Stimulated activated naive CD8-positive, alpha-beta T cell treated with anti-CD3 and anti-CD28 coated beads, Interleukin-15, Interleukin-2, amounts not matched to agents 100 ng/mL and 50 ng/mL, for 24 hours (primary cell): ENCODE results near the gene TRIM14.

ENCODE experiments used
- H3K27ac Mint-ChIP-seq: one replicate; pipeline ENCODE4 v1.8.0; 2021; ENCODE audit warnings: mild to moderate bottlenecking, mixed read lengths
- H3K27me3 Mint-ChIP-seq: one replicate; pipeline ENCODE4 v1.8.0; 2021; ENCODE audit warnings: mixed read lengths
- H3K36me3 Mint-ChIP-seq: one replicate; pipeline ENCODE4 v1.8.0; 2021; ENCODE audit warnings: low read depth, mixed read lengths
- H3K4me1 Mint-ChIP-seq: one replicate; pipeline ENCODE4 v1.8.0; 2021; ENCODE audit warnings: low read depth, mixed read lengths
- H3K4me3 Mint-ChIP-seq: one replicate; pipeline ENCODE4 v1.8.0; 2021; ENCODE audit warnings: mild to moderate bottlenecking, mixed read lengths
- H3K9me3 Mint-ChIP-seq: one replicate; pipeline ENCODE4 v1.8.0; 2021; ENCODE audit warnings: mixed read lengths

Gene TRIM14

DNA sequence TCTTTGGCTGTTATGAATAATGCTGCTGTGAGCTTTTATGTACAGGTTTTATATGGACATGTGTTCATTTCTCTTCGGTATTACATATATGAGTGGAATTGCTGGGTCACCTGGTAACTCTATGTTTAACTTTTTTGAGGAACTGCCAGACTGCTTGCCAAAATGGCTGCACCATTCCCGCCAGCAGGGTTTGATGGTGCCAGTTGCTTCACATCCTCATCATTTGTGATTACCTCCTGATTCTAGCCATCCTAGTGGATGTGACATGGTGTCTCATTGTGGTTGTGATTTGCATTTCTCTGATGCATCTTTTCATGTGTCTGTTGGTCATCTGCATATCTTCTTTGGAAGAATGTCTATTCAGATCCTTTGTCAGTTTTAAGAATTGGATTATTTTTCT lies 51.8 kb downstream of the TRIM14 start:
- H3K4me1 Mint-ChIP-seq, result peaks cover 8% of the 10 kb centered on the region
- peaks cover 42% of the 10 kb centered on the region for H3K36me3 Mint-ChIP-seq
- no peak overlapping the region for H3K27ac Mint-ChIP-seq
- H3K27me3 Mint-ChIP-seq, result no peaks in the 10 kb centered on the region
- no peaks in the 10 kb centered on the region for H3K9me3 Mint-ChIP-seq
- H3K4me3 Mint-ChIP-seq, result no peak overlapping the region

DNA sequence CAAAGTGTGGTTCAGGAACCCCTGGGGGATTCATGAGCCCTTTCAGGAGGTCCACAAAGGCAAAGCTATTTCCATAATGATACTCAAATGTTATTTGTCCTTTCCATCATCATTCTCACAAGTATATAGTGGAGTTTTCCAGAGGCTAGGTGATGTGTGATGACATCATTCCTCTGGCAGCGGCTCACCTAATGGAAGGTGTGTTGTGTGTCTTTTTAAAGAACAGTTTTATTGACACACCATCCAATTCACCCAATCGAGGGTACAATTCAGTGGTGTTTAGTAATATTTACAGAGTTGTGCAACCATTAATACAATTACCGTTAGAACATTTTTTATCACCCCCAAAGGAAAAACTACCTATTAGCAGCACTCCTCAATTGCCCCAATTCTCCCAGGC lies 52.8 kb downstream of the TRIM14 start:
- H3K27me3 Mint-ChIP-seq, result no peaks in the 10 kb centered on the region
- H3K9me3 Mint-ChIP-seq, result no peaks in the 10 kb centered on the region
- no peak overlapping the region for H3K4me3 Mint-ChIP-seq
- H3K36me3 Mint-ChIP-seq, result peaks cover 42% of the 10 kb centered on the region
- peaks cover 8% of the 10 kb centered on the region for H3K4me1 Mint-ChIP-seq
- H3K27ac Mint-ChIP-seq, result no peak overlapping the region

DNA sequence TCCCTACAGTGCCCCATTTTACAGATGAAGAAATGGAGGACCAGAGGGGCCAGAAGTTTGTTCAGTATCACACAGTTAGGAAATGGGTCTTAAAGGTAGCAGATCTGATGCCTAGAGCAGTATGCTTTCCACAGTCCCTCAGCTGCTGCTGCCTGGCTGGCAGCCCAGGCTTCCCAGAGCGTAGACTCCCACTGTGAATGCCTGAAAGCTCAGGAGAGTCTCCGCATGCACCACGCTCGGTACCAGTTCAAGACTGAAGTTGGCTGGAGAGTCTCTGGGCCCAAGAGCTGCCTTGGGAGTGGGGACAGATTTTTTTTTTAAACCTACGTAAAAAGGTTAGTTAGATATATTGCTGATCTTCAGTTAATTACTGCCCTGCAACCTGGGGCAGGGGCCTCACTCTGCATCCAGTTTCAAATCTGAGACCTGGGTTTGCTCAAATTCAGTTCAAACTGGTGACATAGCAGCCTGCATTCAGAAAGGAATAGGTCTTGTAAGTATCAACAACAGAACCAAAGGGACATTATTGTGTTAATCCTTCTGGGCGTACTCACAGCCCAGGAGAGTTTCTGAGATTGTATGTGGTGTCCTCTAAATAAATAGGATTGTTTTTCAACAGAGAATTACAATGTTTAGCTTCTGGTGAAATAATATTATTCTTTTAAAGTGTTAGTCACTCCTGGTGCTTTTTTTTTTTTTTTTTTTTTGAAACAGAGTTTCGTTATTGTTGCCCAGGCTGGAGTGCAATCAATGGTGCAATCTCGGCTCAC lies 54.2 kb downstream of the TRIM14 start:
- Mint-ChIP-seq H3K27me3 (no peaks in the 10 kb centered on the region), H3K4me3 (no peak overlapping the region), H3K36me3 (peaks cover 46% of the 10 kb centered on the region), H3K9me3 (no peaks in the 10 kb centered on the region), H3K4me1 (peaks cover 8% of the 10 kb centered on the region), H3K27ac (no peak overlapping the region)

DNA sequence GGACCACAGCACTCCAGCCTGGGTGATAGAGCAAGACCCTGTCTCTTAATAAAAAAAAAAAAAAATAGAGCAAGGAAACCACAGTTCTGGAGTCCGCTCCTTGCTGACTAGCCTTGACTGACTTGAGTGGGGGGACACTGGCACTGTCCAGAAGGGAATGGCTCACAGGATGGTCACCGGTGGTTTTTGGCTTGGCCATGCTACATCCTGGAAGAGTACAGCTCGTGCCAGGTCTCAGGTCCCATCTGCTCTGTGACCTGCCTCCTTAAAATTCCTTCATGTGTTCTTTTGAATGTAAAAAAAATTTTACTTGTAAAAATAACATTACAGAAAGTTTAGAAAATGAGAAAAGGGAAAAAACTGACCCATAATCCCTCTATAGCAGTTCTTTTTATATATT lies 56.9 kb downstream of the TRIM14 start:
- H3K27ac Mint-ChIP-seq, result no peak overlapping the region

DNA sequence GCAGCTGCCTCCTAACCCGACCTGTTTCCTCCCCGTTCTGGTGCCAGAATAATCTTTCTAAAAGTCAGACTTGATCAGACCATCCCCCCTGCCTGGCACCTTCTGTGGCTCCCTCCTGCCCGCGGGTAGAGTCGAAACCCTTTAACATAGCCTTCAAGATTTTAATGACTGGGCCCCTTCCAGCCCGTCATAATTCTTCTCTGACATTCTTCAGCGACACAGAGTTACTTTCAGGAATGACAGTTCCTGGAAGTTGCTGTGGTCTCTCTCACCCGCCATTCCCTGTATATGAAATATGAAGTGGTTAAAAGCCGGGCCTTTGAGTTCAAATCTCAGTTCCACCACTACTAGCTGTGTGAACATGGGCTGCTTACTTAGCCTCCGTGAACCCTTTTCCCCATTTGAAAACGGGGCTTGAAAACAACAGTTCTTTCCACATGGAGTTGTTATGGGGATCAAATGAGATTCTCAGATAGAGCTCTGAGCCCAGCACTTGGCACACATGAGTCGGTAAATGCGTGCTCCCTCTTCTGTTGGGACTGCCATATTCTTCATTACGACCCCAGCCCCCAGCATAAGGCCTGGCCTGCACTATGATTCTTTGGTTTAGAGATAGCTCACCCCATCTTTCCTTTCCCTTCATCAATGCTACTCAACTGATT lies 61.8 kb downstream of the TRIM14 start:
- peaks cover 39% of the 10 kb centered on the region for H3K4me1 Mint-ChIP-seq
- H3K27me3 Mint-ChIP-seq, result no peaks in the 10 kb centered on the region
- H3K27ac Mint-ChIP-seq, result peak overlapping the region; percentile 97

More for the DNA sequence above, 56.9 kb downstream of the TRIM14 start:
- peaks cover 49% of the 10 kb centered on the region for H3K36me3 Mint-ChIP-seq
- peaks cover 28% of the 10 kb centered on the region for H3K4me1 Mint-ChIP-seq
- no peaks in the 10 kb centered on the region for H3K9me3 Mint-ChIP-seq
- no peaks in the 10 kb centered on the region for H3K27me3 Mint-ChIP-seq
- H3K4me3 Mint-ChIP-seq, result no peak overlapping the region

DNA sequence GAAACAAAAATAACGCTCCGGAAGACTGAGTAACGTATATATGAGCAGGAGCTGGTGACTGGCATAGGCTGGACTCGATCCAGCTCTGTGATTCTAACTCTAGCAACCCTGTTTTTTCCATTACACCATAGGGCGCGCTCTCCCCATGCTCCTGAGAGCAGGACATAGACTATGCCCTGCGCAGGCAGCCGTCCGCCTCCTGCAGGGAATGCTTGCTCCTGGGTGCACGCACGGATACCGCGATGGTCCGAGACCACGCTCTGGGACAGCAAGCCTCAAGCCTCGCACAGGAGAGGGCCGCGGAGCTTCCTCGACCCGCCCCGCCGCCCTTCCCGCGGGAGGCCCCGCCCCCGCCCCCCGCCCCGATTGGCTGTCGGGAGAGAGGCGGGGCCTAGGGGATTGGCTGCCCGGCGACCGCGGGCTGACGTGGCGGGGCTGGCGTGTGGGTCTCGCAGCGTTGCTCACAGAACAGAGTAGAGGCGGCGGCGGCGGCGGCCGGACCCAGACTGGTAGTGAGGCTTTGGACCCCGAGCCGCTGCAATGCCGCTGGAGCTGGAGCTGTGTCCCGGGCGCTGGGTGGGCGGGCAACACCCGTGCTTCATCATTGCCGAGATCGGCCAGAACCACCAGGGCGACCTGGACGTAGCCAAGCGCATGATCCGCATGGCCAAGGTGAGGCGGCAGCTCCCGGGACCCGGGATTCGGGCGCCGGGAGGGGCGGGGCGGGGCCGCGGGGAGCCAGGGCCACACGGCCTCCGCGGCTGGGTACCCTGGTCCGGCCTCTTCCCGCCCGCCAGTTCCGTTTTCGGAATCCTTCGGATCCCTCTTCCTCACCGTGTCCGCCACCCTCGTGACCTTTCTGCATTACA lies 62.5 kb downstream of the TRIM14 start, which contains the start of gene NANS:
Gene NANS, plus strand, starts transcription at position 464 of the 869 bp plus-strand sequence. Its CDS starts 77 bp downstream, at position 541.
- H3K9me3 Mint-ChIP-seq, result peaks cover 3% of the 10 kb centered on the region
- peak within 1 kb of the TSS; percentile 99 for H3K4me3 Mint-ChIP-seq
- peaks cover 30% of the 10 kb centered on the region for H3K36me3 Mint-ChIP-seq
- no peaks in the 10 kb centered on the region for H3K27me3 Mint-ChIP-seq
- H3K4me1 Mint-ChIP-seq, result peaks cover 39% of the 10 kb centered on the region
- peak within 1 kb of the TSS; percentile 97 for H3K27ac Mint-ChIP-seq

More for the DNA sequence above, 61.8 kb downstream of the TRIM14 start:
- peaks cover 32% of the 10 kb centered on the region for H3K36me3 Mint-ChIP-seq
- peak overlapping the region; percentile 99 for H3K4me3 Mint-ChIP-seq
- peaks cover 3% of the 10 kb centered on the region for H3K9me3 Mint-ChIP-seq

DNA sequence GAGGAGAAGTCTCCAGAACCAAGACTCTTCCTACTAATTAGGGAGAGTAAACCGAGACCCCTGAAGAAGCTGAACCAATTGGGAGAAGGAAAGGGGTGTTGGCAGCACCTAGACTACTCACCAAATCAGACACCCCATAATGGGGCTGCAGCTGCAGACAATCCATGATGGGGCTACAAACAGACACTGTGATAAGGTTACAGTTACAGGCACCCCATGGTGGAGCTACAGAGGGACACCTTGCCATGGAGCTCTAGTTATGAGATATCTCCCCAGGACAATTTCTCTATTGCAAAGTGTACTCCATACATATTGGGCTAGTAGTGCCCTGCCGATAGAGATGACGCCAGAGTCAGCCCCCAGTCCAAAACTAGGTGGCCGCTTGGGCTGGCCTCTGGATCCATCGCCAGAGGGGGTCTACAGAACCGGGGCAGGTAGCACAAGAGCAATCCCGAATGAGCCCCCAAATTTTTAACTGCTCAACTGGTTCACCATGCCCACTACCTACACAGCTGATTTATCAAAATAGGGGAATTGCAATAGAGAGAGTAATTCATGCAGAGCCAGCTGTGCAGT lies 64.6 kb downstream of the TRIM14 start:
- H3K36me3 Mint-ChIP-seq, result peaks cover 27% of the 10 kb centered on the region
- H3K4me1 Mint-ChIP-seq, result peaks cover 41% of the 10 kb centered on the region
- H3K9me3 Mint-ChIP-seq, result peaks cover 3% of the 10 kb centered on the region
- no peak overlapping the region for H3K4me3 Mint-ChIP-seq
- H3K27me3 Mint-ChIP-seq, result no peaks in the 10 kb centered on the region
- H3K27ac Mint-ChIP-seq, result no peak overlapping the region

DNA sequence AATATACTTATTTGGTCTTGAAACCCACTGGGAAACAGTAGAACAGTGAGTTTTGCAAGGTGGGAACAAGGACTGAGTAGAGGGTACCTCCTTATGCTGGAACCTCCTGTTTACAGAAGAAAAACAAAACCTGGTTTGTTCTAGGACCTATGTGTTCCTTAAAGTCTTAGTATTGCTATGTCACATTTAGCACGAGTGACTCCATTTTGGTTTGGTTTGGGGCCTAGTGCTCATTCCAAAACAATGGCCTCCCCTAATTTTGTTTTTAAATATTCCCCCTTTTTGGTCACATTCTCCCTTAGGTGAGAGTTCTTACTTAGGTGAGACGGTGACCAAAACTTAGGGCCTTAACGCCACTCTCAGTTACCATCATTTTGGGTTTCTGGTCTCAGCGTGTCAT lies 68.7 kb downstream of the TRIM14 start:
- H3K9me3 Mint-ChIP-seq, result peaks cover 3% of the 10 kb centered on the region
- H3K4me1 Mint-ChIP-seq, result peaks cover 46% of the 10 kb centered on the region
- H3K27ac Mint-ChIP-seq, result no peak overlapping the region
- peaks cover 52% of the 10 kb centered on the region for H3K36me3 Mint-ChIP-seq
- H3K27me3 Mint-ChIP-seq, result no peaks in the 10 kb centered on the region
- H3K4me3 Mint-ChIP-seq, result no peak overlapping the region

DNA sequence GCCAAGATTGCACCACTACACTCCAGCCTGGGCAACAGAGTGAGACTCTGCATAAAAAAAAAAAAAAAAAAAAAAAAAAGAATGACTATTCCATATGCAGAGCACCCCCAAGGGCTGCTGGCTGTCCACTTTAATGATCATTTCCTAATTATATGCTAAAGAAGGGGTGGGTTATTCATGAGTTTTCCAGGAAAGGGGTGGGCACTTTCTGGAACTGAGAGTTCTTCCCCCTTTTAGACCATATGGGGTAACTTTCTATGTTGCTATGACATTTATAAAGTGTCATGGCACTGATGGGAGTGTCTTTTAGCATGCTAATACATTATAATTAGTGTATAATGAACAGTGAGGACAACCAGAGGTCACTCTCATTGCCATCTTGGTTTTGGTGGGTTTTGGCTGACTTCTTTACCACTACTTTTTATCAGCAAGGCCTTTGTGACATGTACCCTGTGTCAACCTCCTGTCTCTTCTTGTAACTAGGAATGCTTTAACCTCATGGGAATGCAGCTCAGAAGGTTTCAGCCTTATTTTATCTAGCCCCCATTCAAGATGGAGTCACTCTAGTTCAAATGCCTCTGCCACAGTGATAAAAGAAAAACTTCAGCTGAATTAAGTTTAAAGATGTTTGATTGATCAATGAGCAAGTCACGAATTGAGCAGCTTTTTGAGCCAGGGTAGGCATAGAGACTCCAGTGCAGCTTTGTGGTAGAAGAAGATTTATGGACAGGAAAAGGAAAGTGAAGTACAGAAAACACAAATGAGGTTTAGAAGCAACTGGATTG lies 69.5 kb downstream of the TRIM14 start:
- no peak overlapping the region for H3K27ac Mint-ChIP-seq

DNA sequence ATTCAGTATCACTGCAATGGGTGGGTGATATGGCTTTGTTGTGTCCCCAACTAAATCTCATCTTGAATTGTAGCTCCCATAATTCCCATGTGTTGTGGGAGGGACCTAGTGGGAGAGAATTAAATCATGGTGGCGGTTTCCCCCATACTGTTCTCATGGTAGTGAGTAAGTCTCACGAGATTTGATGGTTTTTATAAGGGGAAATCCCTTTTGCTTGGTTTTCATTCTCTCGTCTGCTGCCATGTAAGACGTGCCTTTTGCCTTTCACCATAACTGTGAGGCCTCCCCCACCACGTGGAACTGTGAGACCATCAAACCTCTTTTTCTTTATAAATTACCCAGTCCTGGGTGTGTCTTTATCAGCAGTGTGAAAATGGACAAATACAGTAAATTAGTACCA lies 72.0 kb downstream of the TRIM14 start:
- H3K4me3 Mint-ChIP-seq, result peak overlapping the region; percentile 84
- H3K36me3 Mint-ChIP-seq, result peaks cover 37% of the 10 kb centered on the region
- H3K4me1 Mint-ChIP-seq, result peaks cover 44% of the 10 kb centered on the region
- peak overlapping the region; percentile 40 for H3K27ac Mint-ChIP-seq
- H3K27me3 Mint-ChIP-seq, result no peaks in the 10 kb centered on the region
- no peaks in the 10 kb centered on the region for H3K9me3 Mint-ChIP-seq

More for the DNA sequence above, 69.5 kb downstream of the TRIM14 start:
- Mint-ChIP-seq H3K27me3 (no peaks in the 10 kb centered on the region), H3K4me1 (peaks cover 49% of the 10 kb centered on the region), H3K4me3 (no peak overlapping the region), H3K9me3 (peaks cover 3% of the 10 kb centered on the region), H3K36me3 (peaks cover 50% of the 10 kb centered on the region)

DNA sequence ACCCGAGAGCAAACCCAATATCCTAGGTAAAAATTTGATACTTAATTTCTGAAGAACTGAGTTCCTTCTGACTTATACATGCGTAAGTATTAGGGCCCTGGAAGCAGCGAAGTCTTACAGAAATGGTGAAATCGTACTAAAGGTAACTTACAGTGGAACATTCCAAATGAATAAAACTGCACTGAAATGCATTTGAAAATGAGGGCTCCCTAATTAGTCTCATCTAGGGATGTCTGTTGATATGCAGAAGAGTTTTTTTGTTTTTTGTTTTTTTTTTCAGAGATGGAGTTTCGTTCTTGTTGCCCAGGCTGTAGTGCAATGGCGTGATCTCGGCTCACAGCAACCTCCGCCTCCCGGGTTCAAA lies 72.9 kb downstream of the TRIM14 start:
- H3K4me3 Mint-ChIP-seq, result peak overlapping the region; percentile 84
- H3K9me3 Mint-ChIP-seq, result no peaks in the 10 kb centered on the region
- H3K27ac Mint-ChIP-seq, result peak overlapping the region; percentile 84
- H3K4me1 Mint-ChIP-seq, result peaks cover 44% of the 10 kb centered on the region
- H3K36me3 Mint-ChIP-seq, result peaks cover 37% of the 10 kb centered on the region
- H3K27me3 Mint-ChIP-seq, result no peaks in the 10 kb centered on the region

DNA sequence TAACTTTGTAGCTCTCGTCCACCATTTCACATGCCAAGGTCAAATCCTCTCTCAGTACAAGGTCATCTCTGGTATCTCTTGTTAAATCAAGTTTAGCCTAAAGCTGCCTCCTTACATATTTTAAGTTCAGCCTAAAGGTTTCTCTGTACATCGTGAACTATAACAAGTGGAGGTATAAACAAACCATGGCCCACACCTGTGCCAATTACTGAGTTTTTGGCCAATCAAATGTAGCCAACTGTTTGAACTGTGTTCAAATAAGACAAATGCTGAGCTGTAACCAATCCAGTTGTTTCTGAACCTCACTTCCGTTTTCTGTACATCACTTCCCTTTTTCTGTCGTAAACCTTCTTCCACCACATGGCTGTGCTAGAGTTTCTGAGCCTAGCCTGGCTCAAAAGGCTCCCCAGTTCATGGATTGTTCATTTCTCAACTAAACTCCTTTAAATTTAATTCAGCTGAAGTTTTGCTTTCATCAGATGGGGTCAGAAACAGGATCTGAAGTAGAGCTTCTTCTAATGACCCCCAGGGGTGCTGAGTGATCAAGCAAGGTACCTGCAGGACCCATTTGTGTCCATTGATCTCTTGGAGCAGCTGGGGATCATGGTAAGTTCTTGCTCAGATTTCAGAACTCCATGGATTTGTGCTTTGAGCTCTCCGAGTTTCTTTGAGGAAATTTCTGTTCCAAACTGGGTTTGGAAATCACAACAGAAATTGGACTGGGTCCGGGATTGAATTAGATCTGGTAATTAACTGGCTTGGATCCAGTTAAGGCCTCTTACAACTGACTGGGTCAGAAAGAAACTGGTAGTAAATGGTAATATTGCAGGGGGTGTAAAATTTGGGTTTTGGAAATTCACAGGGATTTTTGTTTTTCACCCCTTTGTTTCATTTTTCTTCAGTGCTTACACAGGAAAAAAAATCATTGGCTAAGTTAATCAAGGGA lies 73.5 kb downstream of the TRIM14 start:
- H3K4me3 Mint-ChIP-seq, result peak overlapping the region; percentile 84
- H3K27ac Mint-ChIP-seq, result peak overlapping the region; percentile 84
- no peaks in the 10 kb centered on the region for H3K9me3 Mint-ChIP-seq
- peaks cover 37% of the 10 kb centered on the region for H3K36me3 Mint-ChIP-seq
- H3K4me1 Mint-ChIP-seq, result peaks cover 44% of the 10 kb centered on the region
- H3K27me3 Mint-ChIP-seq, result no peaks in the 10 kb centered on the region

DNA sequence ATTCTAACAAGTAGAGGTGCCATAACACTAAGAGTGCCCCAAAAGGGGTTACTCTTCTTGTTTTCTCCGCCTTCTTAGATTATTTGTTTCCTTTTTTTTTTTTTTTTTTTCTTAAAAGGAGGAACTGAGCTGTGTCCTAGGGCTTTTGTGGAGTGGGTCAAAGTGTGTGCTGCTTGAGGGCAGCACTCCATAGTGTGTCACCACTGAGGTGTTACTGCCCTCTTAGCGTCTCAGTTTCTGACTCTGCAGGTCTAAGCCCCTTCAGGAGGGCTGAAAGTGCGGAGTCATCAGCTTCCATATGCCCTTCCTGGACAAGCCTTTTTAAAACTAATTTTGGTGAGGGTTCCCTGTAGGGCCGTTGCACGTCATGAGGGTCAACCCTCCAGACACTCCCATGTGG lies 75.1 kb downstream of the TRIM14 start:
- H3K4me3 Mint-ChIP-seq, result no peak overlapping the region
- peaks cover 37% of the 10 kb centered on the region for H3K4me1 Mint-ChIP-seq
- no peaks in the 10 kb centered on the region for H3K9me3 Mint-ChIP-seq
- no peaks in the 10 kb centered on the region for H3K27me3 Mint-ChIP-seq
- H3K27ac Mint-ChIP-seq, result no peak overlapping the region
- H3K36me3 Mint-ChIP-seq, result peaks cover 30% of the 10 kb centered on the region
